HEK293 (cell line): Measurements from ENCODE around the gene KCNJ9.

Experiments
- CTCF ChIA-PET: fragments of 350-600 bp; formaldehyde crosslinking; extraction: SDS; loops from one replicate; lab custom pipeline; 2021; ENCODE audit warnings: antibody characterized with exemption; lab: Yijun Ruan, JAX
- POLR2A ChIA-PET: fragments of 300-600 bp; formaldehyde crosslinking; extraction: SDS; loops from one replicate; lab custom pipeline; 2020; ENCODE audit warnings: antibody characterized with exemption, inconsistent platforms; lab: Yijun Ruan, JAX
- H3K27ac ChIP-seq: fragments of 200-500 bp; sonication (Bioruptor generic); 2 replicates; pipeline ENCODE4 v1.5.1; 2014; ENCODE audit warnings: low read depth, low read length, control low read depth, inconsistent platforms; ENCODE audit errors: extremely low read depth
- H3K36me3 ChIP-seq, 2 experiments: fragments of 200-500 bp in 1 of 2; sonication (Bioruptor generic) in 1 of 2; 1 replicate in 1 of 2; 2 replicates in 1 of 2; pipeline ENCODE4 v1.5.1; 2014 to 2017; ENCODE audit warnings: inconsistent platforms in 2 of 2, low read length in 2 of 2; ENCODE audit not compliant: control insufficient read depth in 2 of 2, insufficient read depth in 1 of 2
- H3K4me1 ChIP-seq: fragments of 200-500 bp; sonication (Bioruptor generic); 2 replicates; pipeline ENCODE4 v1.5.1; 2014; ENCODE audit warnings: mild to moderate bottlenecking, low read length, inconsistent platforms; ENCODE audit not compliant: control insufficient read depth, insufficient read depth
- H3K4me3 ChIP-seq: 2 replicates; pipeline ENCODE4 v1.5.1; 2011; ENCODE audit warnings: low read depth, mild to moderate bottlenecking, control low read depth, low read length, moderate library complexity
- H3K9me3 ChIP-seq: fragments of 200-500 bp; sonication (Bioruptor generic); 2 replicates; pipeline ENCODE4 v1.5.1; 2014; ENCODE audit warnings: low read depth, low read length, inconsistent platforms; ENCODE audit not compliant: control insufficient read depth, insufficient read depth
- EGR2 ChIP-seq: fragments of 450-650 bp; formaldehyde crosslinking; IDR thresholded peaks from 2 replicates; pipeline ENCODE4 v1.5.1; 2016; ENCODE audit warnings: low read depth, missing biosample characterization, missing genetic modification characterization
- GLIS2 ChIP-seq: fragments of 450-650 bp; formaldehyde crosslinking; IDR thresholded peaks from 2 replicates; pipeline ENCODE4 v1.5.1; 2016; ENCODE audit warnings: missing biosample characterization, missing genetic modification characterization
- KLF9 ChIP-seq: fragments of 450-650 bp; formaldehyde crosslinking; IDR thresholded peaks from 2 replicates; pipeline ENCODE4 v1.5.1; 2016; ENCODE audit warnings: missing biosample characterization, missing genetic modification characterization, low read depth
- MYNN ChIP-seq: fragments of 450-650 bp; formaldehyde crosslinking; IDR thresholded peaks from 2 replicates; pipeline ENCODE4 v1.5.1; 2016; ENCODE audit warnings: missing biosample characterization, missing genetic modification characterization, borderline replicate concordance
- SETDB1 ChIP-seq: IDR thresholded peaks from one replicate; pipeline ENCODE4 v1.6.1; 2017; ENCODE audit warnings: mild to moderate bottlenecking, low read length, moderate library complexity, mixed read lengths; ENCODE audit not compliant: insufficient read length
- ZEB2 ChIP-seq: fragments of 450-650 bp; formaldehyde crosslinking; IDR thresholded peaks from 2 replicates; pipeline ENCODE4 v1.5.1; 2016; ENCODE audit warnings: missing biosample characterization, missing genetic modification characterization
- ZFHX2 ChIP-seq: fragments of 450-650 bp; formaldehyde crosslinking; conservative IDR thresholded peaks from 2 replicates; pipeline ENCODE4 v1.5.1; 2016; ENCODE audit warnings: missing biosample characterization, missing genetic modification characterization
- ZNF112 ChIP-seq: fragments of 450-650 bp; formaldehyde crosslinking; IDR thresholded peaks from 2 replicates; pipeline ENCODE4 v1.5.0; 2017; ENCODE audit warnings: missing biosample characterization, missing genetic modification characterization
- ZNF324 ChIP-seq: fragments of 450-650 bp; formaldehyde crosslinking; IDR thresholded peaks from 2 replicates; pipeline ENCODE4 v1.5.1; 2016; ENCODE audit warnings: missing biosample characterization, missing genetic modification characterization
- ZNF366 ChIP-seq: fragments of 450-650 bp; formaldehyde crosslinking; conservative IDR thresholded peaks from 2 replicates; pipeline ENCODE4 v1.5.1; 2016; ENCODE audit warnings: missing biosample characterization, missing genetic modification characterization
- ZNF404 ChIP-seq: fragments of 450-650 bp; formaldehyde crosslinking; IDR thresholded peaks from 2 replicates; pipeline ENCODE4 v1.5.1; 2017; ENCODE audit warnings: missing biosample characterization, missing genetic modification characterization
- ZNF514 ChIP-seq: fragments of 450-650 bp; formaldehyde crosslinking; IDR thresholded peaks from 2 replicates; pipeline ENCODE4 v1.5.1; 2016; ENCODE audit warnings: missing biosample characterization, missing genetic modification characterization
- ZNF623 ChIP-seq: fragments of 450-650 bp; formaldehyde crosslinking; IDR thresholded peaks from 2 replicates; pipeline ENCODE4 v1.5.1; 2016; ENCODE audit warnings: missing biosample characterization, missing genetic modification characterization
- ZNF701 ChIP-seq: fragments of 450-650 bp; formaldehyde crosslinking; IDR thresholded peaks from 2 replicates; pipeline ENCODE4 v1.5.1; 2016; ENCODE audit warnings: missing biosample characterization, missing genetic modification characterization
- ZNF768 ChIP-seq: fragments of 450-650 bp; formaldehyde crosslinking; IDR thresholded peaks from 2 replicates; pipeline ENCODE4 v1.5.1; 2018; ENCODE audit warnings: missing biosample characterization, mild to moderate bottlenecking, missing genetic modification characterization
- ZNF785 ChIP-seq: fragments of 450-650 bp; formaldehyde crosslinking; IDR thresholded peaks from 2 replicates; pipeline ENCODE4 v1.5.1; 2016; ENCODE audit warnings: missing biosample characterization, missing genetic modification characterization
- TF ChIP-seq, protein P1 (sequence below): fragments of 450-650 bp; formaldehyde crosslinking; IDR thresholded peaks from 2 replicates; pipeline ENCODE4 v1.5.1; 2017; ENCODE audit warnings: missing biosample characterization, missing genetic modification characterization
- TF ChIP-seq, protein P2 (sequence below): sonication (generic); formaldehyde crosslinking; IDR thresholded peaks from 2 replicates; pipeline ENCODE4 v1.8.1; 2022; ENCODE audit warnings: mild to moderate bottlenecking, moderate library complexity, missing genetic modification reagents
- TF ChIP-seq, protein P3 (sequence below): fragments of 450-650 bp; formaldehyde crosslinking; IDR thresholded peaks from 2 replicates; pipeline ENCODE4 v1.5.1; 2016; ENCODE audit warnings: missing biosample characterization, missing genetic modification characterization
- TF ChIP-seq, protein P4 (sequence below): fragments of 450-650 bp; formaldehyde crosslinking; IDR thresholded peaks from 2 replicates; pipeline ENCODE4 v1.5.1; 2016; ENCODE audit warnings: missing biosample characterization, missing genetic modification characterization
- TF ChIP-seq, protein P5 (sequence below): fragments of 450-650 bp; formaldehyde crosslinking; IDR thresholded peaks from 2 replicates; pipeline ENCODE4 v1.5.1; 2017; ENCODE audit warnings: missing biosample characterization, missing genetic modification characterization
- TF ChIP-seq, protein P6 (sequence below): fragments of 450-650 bp; formaldehyde crosslinking; IDR thresholded peaks from 2 replicates; pipeline ENCODE4 v1.5.1; 2016; ENCODE audit warnings: missing biosample characterization, missing genetic modification characterization

KCNJ9 gene

DNA sequence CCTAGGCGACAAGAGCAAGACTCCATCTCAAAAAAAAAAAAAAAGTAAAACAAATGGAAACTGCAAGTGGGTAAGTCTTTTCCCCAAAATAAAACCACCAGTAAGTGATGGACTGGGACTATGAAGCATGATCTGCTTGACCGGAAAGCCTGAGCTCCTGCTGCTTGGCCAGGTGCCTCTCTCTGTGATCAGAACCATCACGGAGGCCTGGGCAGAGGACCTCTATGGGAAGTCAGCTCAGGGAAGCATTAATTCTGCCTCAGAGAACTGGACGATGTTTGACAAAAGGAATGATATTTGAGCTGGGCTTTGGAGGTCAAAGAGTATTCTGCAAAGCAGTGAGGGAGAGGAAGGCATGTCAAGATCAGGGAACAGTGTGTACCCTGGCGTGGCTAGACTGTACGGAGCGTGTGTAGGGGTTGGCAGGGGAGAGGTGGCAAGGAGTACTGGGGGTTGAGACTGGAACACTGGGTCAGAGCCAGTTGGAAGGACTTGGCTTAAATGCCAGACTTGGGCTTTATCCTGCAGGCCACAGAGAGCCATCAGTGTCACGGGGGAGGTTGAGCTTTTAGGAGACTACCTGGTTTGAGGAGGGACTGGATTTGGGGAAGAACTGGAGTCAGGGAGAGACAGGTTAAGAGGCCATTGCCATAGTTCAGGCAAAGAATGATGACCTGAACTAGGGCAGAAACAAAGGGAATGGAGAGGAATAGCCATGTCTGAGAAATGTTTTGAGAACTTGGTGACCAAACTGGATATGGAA is 50.6 kb downstream of the KCNJ9 start:
- H3K36me3 ChIP-seq: no peaks in the 10 kb centered on the region
- H3K4me3 ChIP-seq: no peak overlapping the region
- POLR2A ChIA-PET: no interaction called here
- TF ChIP-seq ZNF324 (tag by site-specific recombination) (no peak), ZNF785 (no peak), ZNF404 (tag by site-specific recombination) (no peak), ZNF623 (tag by site-specific recombination) (no peak), MYNN (tag by site-specific recombination) (no peak), SETDB1 (no peak), GLIS2 (tag by site-specific recombination) (no peak), ZEB2 (no peak), ZNF701 (no peak), ZNF514 (tag by site-specific recombination) (no peak), ZNF112 (tag by site-specific recombination) (no peak)
- TF ChIP-seq, protein P1, sequence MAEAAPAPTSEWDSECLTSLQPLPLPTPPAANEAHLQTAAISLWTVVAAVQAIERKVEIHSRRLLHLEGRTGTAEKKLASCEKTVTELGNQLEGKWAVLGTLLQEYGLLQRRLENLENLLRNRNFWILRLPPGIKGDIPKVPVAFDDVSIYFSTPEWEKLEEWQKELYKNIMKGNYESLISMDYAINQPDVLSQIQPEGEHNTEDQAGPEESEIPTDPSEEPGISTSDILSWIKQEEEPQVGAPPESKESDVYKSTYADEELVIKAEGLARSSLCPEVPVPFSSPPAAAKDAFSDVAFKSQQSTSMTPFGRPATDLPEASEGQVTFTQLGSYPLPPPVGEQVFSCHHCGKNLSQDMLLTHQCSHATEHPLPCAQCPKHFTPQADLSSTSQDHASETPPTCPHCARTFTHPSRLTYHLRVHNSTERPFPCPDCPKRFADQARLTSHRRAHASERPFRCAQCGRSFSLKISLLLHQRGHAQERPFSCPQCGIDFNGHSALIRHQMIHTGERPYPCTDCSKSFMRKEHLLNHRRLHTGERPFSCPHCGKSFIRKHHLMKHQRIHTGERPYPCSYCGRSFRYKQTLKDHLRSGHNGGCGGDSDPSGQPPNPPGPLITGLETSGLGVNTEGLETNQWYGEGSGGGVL (tag by site-specific recombination): no peak
- TF ChIP-seq, protein P2, sequence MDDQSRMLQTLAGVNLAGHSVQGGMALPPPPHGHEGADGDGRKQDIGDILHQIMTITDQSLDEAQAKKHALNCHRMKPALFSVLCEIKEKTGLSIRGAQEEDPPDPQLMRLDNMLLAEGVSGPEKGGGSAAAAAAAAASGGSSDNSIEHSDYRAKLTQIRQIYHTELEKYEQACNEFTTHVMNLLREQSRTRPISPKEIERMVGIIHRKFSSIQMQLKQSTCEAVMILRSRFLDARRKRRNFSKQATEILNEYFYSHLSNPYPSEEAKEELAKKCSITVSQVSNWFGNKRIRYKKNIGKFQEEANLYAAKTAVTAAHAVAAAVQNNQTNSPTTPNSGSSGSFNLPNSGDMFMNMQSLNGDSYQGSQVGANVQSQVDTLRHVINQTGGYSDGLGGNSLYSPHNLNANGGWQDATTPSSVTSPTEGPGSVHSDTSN (CRISPR knock-in tag): no peak
- TF ChIP-seq, protein P3, sequence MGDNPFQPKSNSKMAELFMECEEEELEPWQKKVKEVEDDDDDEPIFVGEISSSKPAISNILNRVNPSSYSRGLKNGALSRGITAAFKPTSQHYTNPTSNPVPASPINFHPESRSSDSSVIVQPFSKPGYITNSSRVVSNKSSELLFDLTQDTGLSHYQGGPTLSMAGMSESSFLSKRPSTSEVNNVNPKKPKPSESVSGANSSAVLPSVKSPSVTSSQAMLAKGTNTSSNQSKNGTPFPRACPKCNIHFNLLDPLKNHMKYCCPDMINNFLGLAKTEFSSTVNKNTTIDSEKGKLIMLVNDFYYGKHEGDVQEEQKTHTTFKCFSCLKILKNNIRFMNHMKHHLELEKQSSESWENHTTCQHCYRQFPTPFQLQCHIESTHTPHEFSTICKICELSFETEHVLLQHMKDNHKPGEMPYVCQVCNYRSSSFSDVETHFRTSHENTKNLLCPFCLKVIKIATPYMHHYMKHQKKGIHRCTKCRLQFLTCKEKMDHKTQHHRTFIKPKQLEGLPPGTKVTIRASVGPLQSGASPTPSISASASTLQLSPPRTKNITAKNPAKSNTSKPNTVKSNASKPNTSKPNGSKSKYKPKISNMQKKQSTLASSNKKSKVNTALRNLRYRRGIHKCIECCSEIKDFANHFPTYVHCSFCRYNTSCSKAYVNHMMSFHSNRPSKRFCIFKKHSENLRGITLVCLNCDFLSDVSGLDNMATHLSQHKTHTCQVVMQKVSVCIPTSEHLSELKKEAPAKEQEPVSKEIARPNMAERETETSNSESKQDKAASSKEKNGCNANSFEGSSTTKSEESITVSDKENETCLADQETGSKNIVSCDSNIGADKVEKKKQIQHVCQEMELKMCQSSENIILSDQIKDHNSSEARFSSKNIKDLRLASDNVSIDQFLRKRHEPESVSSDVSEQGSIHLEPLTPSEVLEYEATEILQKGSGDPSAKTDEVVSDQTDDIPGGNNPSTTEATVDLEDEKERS (tag by site-specific recombination): no peak
- TF ChIP-seq, protein P4, sequence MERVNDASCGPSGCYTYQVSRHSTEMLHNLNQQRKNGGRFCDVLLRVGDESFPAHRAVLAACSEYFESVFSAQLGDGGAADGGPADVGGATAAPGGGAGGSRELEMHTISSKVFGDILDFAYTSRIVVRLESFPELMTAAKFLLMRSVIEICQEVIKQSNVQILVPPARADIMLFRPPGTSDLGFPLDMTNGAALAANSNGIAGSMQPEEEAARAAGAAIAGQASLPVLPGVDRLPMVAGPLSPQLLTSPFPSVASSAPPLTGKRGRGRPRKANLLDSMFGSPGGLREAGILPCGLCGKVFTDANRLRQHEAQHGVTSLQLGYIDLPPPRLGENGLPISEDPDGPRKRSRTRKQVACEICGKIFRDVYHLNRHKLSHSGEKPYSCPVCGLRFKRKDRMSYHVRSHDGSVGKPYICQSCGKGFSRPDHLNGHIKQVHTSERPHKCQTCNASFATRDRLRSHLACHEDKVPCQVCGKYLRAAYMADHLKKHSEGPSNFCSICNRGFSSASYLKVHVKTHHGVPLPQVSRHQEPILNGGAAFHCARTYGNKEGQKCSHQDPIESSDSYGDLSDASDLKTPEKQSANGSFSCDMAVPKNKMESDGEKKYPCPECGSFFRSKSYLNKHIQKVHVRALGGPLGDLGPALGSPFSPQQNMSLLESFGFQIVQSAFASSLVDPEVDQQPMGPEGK (tag by site-specific recombination): no peak
- no peak overlapping the region for H3K27ac ChIP-seq
- CTCF ChIA-PET: interaction anchor here (0.5 to 0.6 kb wide), 2 partner anchors 30 to 124 kb away, joined by 3 to 4 read pairs; no protein-coding TSS in a partner anchor
- no peaks in the 10 kb centered on the region for H3K9me3 ChIP-seq
- H3K4me1 ChIP-seq: no peaks in the 10 kb centered on the region

DNA sequence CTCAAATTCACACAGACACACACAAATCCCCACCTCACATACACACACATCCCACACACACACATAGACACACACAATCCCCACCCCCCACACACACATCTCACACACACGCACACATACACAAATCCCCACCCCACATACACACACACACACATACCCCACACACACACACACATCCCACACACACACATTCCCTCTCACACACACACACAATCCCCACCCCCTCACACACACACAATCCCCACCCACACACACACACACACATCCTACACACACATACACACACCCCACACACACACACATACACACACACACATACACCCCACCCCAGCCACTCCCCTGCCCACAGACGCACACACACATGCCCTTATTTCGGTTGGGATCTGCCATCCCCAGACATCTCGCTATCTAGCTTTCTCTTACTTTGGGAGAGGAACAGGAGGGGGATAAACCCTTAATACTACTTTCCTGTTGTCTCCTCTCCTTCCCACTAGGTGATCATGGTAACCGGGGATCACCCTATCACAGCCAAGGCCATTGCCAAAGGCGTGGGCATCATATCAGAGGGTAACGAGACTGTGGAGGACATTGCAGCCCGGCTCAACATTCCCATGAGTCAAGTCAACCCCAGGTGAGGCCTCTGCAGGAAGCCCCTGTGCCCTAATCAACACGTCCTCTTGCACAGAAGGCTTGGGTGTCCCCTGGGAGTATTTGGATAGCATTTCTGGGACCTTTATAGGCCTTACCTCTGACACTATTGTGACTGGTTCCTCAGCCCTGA is 52.8 kb downstream of the KCNJ9 start:
- H3K36me3 ChIP-seq: no peaks in the 10 kb centered on the region
- POLR2A ChIA-PET: no interaction called here
- no peak overlapping the region for H3K4me3 ChIP-seq
- no peak for TF ChIP-seq KLF9 (tag by site-specific recombination)
- TF ChIP-seq ZFHX2 (tag by site-specific recombination): peak; percentile 100
- TF ChIP-seq, protein P5, sequence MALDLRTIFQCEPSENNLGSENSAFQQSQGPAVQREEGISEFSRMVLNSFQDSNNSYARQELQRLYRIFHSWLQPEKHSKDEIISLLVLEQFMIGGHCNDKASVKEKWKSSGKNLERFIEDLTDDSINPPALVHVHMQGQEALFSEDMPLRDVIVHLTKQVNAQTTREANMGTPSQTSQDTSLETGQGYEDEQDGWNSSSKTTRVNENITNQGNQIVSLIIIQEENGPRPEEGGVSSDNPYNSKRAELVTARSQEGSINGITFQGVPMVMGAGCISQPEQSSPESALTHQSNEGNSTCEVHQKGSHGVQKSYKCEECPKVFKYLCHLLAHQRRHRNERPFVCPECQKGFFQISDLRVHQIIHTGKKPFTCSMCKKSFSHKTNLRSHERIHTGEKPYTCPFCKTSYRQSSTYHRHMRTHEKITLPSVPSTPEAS (tag by site-specific recombination): peak; percentile 87
- TF ChIP-seq, protein P6, sequence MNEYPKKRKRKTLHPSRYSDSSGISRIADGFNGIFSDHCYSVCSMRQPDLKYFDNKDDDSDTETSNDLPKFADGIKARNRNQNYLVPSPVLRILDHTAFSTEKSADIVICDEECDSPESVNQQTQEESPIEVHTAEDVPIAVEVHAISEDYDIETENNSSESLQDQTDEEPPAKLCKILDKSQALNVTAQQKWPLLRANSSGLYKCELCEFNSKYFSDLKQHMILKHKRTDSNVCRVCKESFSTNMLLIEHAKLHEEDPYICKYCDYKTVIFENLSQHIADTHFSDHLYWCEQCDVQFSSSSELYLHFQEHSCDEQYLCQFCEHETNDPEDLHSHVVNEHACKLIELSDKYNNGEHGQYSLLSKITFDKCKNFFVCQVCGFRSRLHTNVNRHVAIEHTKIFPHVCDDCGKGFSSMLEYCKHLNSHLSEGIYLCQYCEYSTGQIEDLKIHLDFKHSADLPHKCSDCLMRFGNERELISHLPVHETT (tag by site-specific recombination): no peak
- TF ChIP-seq ZNF768 (tag by site-specific recombination): no peak
- TF ChIP-seq ZNF366 (tag by site-specific recombination): no peak
- peak; percentile 100 for TF ChIP-seq EGR2 (tag by site-specific recombination)
- H3K9me3 ChIP-seq: no peaks in the 10 kb centered on the region
- no peak overlapping the region for H3K27ac ChIP-seq
- H3K4me1 ChIP-seq: no peaks in the 10 kb centered on the region
- CTCF ChIA-PET: no interaction called here
